Measurements from ENCODE around the gene CTNNA3.

Gene CTNNA3

GRCh38 chr10:66925896-66926715 is 769.9 kb downstream of the CTNNA3 start, which contains the start of gene LRRTM3:
Gene LRRTM3, plus strand, starts transcription at chr10:66926036.
- peak; percentile 82 for DNase-seq

GRCh38 chr10:66925373-66925772 is 770.6 kb downstream of the CTNNA3 start:
- no peak for DNase-seq

GRCh38 chr10:66924674-66925345 is 771.2 kb downstream of the CTNNA3 start:
- DNase-seq = no peak

- DNase-seq = no peak
These were observed 776.7 kb downstream of the CTNNA3 start for GRCh38 chr10:66919248-66919647.

- no peak for DNase-seq
These were observed 778.9 kb downstream of the CTNNA3 start for GRCh38 chr10:66917104-66917503.

- DNase-seq = no peak
These were observed 780.0 kb downstream of the CTNNA3 start for GRCh38 chr10:66916030-66916429.

- DNase-seq = no peak
These were observed 785.3 kb downstream of the CTNNA3 start for GRCh38 chr10:66910671-66911070.

- no peak for DNase-seq
These were observed 803.1 kb downstream of the CTNNA3 start for GRCh38 chr10:66892871-66893270.

GRCh38 chr10:66888237-66888636 is 807.8 kb downstream of the CTNNA3 start:
- DNase-seq = no peak

- DNase-seq = no peak
These were observed 809.1 kb downstream of the CTNNA3 start for GRCh38 chr10:66886848-66887247.

GRCh38 chr10:66882271-66882670 is 813.7 kb downstream of the CTNNA3 start:
- DNase-seq = no peak

GRCh38 chr10:66881814-66882213 is 814.2 kb downstream of the CTNNA3 start:
- DNase-seq = no peak

GRCh38 chr10:66880826-66881225 is 815.2 kb downstream of the CTNNA3 start:
- no peak for DNase-seq

GRCh38 chr10:66880292-66880691 is 815.7 kb downstream of the CTNNA3 start:
- no peak for DNase-seq

GRCh38 chr10:66877361-66877760 is 818.6 kb downstream of the CTNNA3 start:
- no peak for DNase-seq

- no peak for DNase-seq
These were observed 826.4 kb downstream of the CTNNA3 start for GRCh38 chr10:66869635-66870034.

- DNase-seq = no peak
These were observed 833.2 kb downstream of the CTNNA3 start for GRCh38 chr10:66862687-66863258.

- no peak for DNase-seq
These were observed 835.5 kb downstream of the CTNNA3 start for GRCh38 chr10:66860376-66860945.

GRCh38 chr10:66852811-66853210 is 843.2 kb downstream of the CTNNA3 start:
- DNase-seq = no peak

- DNase-seq = no peak
These were observed 847.1 kb downstream of the CTNNA3 start for GRCh38 chr10:66848856-66849255.

GRCh38 chr10:66844176-66844942 is 851.6 kb downstream of the CTNNA3 start:
- no peak for DNase-seq

GRCh38 chr10:66843396-66843795 is 852.6 kb downstream of the CTNNA3 start:
- no peak for DNase-seq

GRCh38 chr10:66842867-66843266 is 853.1 kb downstream of the CTNNA3 start:
- DNase-seq = no peak

All from hematopoietic multipotent progenitor cell treated with erythropoietin and hydrocortisone succinate and interleukin-3 and kit ligand, for 4 days (in vitro differentiated cells).